GM18507 (cell line): ENCODE data around the gene FLYWCH1.
A peak's percentile ranks its signal among the peaks of the same experiment; 100 is the strongest.
"Not testable (repeated sequence)": the region's sequence is repeated elsewhere in the genome, so short reads cannot be mapped to it uniquely, and the experiment has no call there.

Experiments used
- DNase-seq: peaks from one replicate; pipeline ENCODE4 v3.0.0; 2011; ENCODE audit warnings: low read depth; ENCODE audit not compliant: insufficient read length; ENCODE audit errors: extremely low spot score
- FAIRE-seq: peaks from 2 replicates; lab custom pipeline; 2011; peaks lifted over from hg19 to GRCh38; lab: Jason Lieb, UNC

The FLYWCH1 gene

DNA sequence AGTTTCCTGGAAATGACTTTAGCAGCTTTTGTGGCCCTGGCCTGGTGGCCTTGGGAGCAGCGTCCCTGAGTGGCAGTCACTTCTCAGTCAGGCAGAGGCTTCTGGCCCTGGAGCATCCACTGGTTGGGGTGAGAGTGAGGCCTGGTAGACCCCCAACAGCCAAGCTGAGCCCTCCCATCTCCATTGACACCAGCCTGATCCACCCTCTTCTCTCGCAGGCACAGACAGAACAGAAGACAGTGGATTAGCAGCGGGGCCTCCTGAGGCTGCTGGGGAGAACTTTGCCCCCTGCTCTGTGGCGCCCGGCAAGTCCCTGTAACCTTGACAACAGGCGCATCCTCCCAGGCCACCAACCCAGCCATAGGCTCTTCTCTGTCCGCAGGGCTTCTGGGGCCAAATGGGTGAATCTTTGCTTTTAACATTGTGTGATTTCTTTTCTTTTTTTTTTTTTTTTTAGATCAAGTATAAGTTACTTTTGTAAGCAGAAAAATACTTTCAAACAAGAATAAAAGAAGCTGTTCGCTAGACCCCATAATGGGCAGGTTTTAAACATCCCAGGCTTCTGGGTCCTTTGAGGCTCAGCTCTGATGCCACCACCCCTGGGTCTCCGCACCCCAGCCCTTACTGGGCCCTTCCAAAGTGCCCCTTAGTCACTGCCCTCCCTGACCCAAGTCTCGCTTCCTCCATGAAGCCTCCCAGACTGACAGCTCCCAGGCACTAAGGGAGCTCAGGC is 12.7 kb upstream of the FLYWCH1 start:
- no peak for DNase-seq
- no peak for FAIRE-seq

DNA sequence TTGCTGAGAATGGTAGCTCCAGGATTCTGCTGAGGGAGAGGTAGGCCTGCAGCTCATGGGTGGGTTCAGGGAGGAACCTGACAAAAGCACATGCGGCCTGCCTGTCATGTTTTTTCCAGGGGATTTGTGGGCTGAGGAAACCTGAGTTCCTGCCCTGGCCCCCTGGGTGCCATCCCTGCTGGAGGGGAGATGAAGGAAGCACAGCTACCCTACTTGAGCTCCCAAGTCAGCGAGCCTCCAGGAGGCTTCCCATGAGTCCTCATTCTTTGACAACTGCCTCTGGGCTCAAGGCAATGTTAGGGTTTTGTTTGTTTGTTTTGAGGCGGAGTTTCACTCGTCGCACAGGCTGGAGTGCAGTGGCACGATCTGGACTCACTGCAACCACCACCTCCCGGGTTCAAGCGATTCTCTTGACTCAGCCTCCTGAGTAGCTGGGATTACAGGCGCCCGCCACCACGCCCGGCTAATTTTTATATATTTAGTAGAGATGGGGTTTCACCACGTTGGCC is 12.1 kb upstream of the FLYWCH1 start:
- no peak for DNase-seq
- no peak for FAIRE-seq

DNA sequence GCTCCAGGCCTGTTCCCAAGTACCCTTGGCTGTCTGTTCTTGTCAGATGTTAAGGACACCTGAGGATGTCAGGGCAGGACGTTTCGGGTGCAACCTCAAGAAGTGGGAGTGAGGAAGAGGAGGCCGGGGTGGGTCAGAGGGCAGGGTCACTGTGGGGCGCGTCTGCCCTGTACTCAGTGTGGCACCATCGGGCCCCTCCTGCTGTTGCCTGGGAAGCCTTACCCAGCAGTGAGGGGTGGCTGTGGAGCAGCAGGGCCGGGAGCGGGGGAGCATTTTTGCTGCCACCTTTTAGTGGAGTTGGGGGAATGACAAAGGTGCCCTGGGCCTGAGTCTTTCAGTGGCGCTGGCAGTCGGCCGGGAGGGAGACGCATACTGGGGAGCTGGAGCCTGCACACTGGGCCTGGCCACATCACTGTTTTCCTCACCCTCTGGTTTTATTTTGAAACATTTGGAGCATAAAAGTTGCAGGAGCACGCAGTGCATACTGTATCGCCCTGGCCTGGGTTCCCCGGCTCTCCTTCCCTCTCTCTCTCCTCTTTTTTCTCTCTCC is 11.1 kb upstream of the FLYWCH1 start:
- DNase-seq (no peak), FAIRE-seq (no peak)

DNA sequence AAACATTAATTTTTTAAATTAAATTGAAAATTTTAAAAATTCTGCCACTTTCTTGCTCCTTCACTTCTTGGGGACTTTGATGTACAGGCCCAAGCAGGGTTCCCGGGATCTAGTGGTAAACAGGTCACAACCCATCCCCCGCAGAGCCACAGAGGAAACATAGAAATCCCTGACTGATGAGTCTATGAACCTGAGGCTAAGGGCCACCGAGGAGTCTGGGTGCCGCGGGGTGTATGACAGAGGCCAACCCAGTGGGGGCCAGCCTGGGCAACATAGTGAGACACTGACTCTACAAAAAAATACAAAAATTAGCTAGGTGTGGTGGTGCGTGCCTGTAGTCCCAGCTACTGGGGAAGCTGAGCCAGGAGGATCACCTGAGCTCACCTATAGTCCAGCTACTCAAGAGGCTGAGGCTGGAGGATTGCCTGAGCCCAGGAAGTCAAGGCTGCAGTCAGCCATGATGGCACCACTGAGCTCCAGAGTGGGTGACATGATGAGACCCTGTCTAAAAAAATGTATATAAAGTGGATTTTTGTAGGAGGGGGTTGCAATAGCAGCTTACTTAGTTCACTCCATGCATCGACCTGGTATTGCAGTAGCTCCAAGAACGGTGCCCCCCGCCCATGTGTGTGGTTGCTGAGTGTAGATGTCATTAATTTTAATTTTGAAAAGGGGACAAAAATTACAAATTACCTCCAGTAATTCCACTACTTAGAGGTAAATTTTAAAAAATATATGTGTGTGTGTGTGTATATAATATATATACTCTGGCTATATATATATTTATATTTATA is 9.2 kb upstream of the FLYWCH1 start:
- FAIRE-seq (no peak), DNase-seq (no peak)

GRCh38 chr16:2904100-2904921 is 7.4 kb upstream of the FLYWCH1 start:
- FAIRE-seq (peak; percentile 92), DNase-seq (peak; percentile 77)

DNA sequence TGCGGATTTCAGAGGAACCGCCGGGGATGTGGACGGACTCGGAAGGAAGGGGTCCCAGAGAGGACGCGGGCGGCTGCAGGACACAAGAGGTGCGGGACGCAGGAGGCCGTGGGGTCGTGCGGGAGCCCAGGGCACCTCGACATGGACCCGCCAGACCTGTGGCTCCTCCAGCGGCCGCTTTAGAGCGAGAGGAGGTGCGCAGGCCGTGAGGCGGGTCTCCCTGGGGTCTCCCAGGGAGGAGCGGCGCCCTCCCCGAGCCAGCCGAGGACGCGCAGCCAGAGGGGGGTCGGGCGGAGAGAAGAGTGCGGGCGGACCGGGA is 6.8 kb upstream of the FLYWCH1 start:
- no peak for DNase-seq
- no peak for FAIRE-seq

- peak; percentile 98 for FAIRE-seq
- peak; percentile 94 for DNase-seq
These were observed 6.3 kb upstream of the FLYWCH1 start for GRCh38 chr16:2905241-2905987.

GRCh38 chr16:2905988-2906387 is 5.7 kb upstream of the FLYWCH1 start:
- DNase-seq (no peak), FAIRE-seq (no peak)

DNA sequence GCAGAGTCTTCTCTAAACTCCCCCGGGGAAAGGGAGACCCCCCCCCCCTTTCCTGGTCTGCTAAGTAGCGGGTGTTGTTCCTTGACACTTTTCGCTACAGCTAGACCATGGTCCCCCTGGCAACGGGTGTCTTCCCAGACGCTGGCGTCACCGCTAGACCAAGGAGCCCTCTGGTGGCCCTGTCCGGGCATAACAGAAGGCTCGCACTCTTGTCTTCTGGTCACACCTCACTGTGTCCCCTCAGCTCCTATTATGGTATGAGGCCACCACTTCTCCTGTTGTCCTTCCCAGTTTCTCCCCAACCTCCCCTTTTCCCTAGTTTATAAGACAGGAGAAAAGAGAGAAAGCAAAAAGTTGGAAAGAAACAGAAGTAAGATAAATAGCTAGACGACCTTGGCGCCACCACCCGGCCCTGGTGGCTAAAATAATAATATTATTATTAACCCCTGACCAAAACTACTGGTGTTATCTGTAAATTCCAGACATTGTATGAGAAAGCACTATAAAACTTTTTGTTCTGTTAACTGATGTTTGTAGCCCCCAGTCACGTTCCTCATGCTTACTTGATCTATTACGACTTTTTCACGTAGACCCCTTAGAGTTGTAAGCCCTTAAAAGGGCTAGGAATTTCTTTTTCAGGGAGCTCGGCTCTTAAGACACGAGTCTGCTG is 4.5 kb upstream of the FLYWCH1 start:
- not testable (repeated sequence) for DNase-seq, FAIRE-seq

DNA sequence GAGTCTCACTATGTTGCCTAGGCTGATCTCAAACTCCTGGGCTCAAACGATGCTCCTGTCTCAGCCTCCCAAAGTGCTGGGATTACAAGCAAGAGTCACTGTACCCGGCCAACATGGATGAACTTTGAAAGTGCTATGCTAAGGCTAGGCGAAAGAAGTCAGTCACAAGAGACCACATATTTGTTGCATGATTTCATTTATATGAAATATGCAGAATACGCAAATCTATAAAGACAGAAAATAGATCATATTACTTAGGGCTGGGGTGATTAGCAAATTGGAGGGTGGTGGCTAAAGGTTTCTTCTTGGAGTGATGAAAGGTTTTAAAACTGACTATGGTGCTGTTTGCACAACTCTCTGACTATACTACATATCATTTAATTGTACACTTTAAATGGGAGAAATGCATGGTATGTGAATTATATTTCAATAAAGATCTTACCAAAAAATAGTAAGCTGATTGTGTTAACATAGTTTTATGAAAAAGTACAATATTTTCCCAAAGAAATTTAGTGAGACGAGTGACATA is 1.2 kb upstream of the FLYWCH1 start:
- no peak for FAIRE-seq

GRCh38 chr16:2912330-2913199 is 834 bp downstream of the FLYWCH1 start:
- DNase-seq (no peak), FAIRE-seq (peak; percentile 35)

More for the DNA sequence above, 1.2 kb upstream of the FLYWCH1 start:
- no peak for DNase-seq

DNA sequence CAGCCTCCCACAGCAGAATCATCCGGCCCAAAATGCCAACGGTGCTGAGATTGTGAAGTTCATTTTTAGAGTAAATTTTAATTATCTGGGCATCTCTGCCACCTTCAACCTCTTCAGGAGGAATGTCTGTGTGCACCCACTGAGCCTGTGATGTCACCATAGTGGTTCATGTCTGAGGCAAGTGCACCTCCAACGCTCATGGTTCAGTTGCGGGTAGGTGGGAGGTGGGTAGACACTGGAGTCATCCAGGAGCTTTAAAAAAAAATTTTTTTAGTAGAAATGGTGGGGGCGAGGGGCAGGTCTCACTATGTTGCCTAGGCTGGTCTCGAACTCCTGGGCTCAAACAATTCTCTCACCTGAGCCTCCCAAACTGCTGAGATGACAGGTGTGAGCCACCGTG is 1.9 kb downstream of the FLYWCH1 start:
- no peak for FAIRE-seq
- DNase-seq = no peak

DNA sequence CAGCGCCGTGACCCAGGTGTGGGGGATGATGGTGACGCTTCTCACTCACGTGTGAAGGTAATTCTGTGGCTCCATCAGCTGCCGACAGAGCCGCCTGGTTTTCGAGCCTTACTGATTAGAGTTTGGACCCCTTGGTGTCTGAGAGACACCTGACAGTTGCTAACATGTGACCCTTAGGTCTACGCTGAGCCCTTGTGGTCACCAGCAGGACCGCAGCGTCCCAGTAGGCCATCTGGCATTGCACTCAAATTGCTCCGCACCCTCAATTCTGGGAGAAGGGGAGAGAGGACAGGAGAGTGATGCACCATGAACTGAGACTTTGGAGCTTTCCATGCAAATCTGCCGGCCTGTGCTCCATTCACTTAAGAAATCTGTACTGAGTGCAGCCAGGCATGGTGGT is 2.5 kb downstream of the FLYWCH1 start:
- DNase-seq (no peak), FAIRE-seq (no peak)

DNA sequence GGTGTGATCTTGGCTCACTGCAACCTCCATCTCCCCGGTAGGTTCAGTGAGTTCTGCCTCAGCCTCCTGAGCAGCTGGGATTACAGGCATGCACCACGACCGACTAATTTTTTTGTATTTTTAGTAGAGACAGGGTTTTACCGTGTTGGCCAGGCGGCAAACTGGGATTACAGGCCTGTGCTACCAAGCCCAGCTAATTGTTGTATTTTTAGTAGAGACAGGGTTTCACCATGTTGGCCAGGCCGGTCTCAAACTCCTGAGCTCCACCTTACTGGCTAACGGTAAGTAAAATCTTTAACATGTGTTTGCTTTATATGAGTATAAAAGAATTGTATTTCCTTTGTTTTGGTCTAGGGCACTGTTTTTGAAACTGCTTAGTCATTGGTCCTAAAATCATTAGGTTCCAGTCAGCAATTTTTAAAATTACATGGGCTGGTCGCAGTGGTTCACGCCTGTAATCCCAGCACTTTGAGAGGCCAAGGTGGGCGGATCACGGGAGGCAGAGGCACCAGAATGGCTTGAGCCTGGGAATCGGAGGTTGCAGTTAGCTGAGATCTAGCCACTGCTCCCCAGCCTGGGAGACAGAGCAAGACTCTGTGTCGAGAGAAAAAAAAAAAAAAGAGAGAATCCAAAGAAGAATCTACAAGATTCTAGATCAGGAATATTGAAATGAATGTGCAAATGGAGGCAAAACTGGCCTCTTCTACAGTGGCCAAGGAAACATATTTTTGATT is 3.6 kb downstream of the FLYWCH1 start:
- FAIRE-seq = no peak
- no peak for DNase-seq

- FAIRE-seq = peak; percentile 75
- DNase-seq = no peak
These were observed 8.0 kb downstream of the FLYWCH1 start for GRCh38 chr16:2919511-2920255.

GRCh38 chr16:2923481-2923880 is 11.8 kb downstream of the FLYWCH1 start:
- FAIRE-seq (no peak), DNase-seq (no peak)
